Measurements from ENCODE around the gene NDUFS5. TPM values are rescaled to one million over a fixed set of nuclear protein-coding genes. Genes with fewer than 3 reads are reported as not detected.

Gene NDUFS5
- total RNA-seq, 1 experiment from 2014 or later = 367 TPM

DNA sequence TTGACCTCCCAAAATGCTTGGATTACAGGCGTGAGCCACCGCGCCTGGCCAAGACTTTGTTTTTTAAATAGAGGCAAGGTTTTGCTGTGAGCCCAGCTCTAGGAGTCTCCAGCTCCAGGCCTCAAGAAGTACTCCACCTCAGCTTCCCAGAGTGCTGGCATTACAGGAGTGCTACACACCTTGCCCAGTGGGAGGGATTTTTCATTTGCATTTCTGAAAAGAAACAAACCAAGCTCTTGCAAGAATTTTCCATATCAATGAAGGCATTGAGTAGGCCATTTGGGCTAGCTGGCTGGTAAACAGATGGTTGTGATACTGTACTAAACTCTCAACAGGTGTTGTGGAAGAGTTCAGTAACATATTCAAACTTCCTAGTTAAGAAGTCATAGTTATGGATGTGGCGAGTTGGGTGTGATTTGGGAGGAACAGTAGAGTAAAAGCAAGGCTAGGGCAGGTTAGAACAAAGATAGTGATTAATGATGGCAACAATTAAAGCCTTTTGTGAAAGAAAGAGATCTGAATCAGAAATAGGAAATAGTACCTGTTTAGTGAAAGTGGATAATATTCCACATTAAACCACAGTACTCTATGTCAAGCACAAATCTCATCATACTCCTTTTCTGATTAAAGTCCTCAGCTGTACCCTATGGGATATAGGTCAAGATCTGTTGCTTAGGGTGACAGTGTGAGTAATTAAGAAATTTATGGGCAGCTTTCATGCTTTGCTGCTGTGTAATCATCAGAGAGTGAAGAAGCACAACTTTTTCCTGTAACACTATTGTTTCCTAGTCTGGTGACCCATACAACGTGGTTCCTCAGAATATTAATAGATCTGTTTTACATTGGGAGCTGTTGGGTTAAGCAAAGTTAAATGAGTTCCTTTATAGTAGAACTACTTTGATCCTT lies 24.4 kb upstream of the NDUFS5 start:
- Histone ChIP-seq H2BK20ac (ENCODE audit: low read depth, low read length, poor library complexity, severe bottlenecking) (no peak overlapping the region), H4K91ac (ENCODE audit: insufficient read length, low read depth, low read length) (no peak overlapping the region), H3K79me2 (ENCODE audit: insufficient read depth, low read length) (peaks cover 9% of the 10 kb centered on the region; the same call in 1 of the 2 replicates), H2BK5ac (ENCODE audit: insufficient read length, low read length) (no peak overlapping the region), H2BK15ac (ENCODE audit: low read depth, low read length) (no peak overlapping the region), H2BK120ac (ENCODE audit: low read depth, low read length, poor library complexity, severe bottlenecking) (no peak overlapping the region), H3K27ac (ENCODE audit: insufficient read length, low read depth, low read length) (peak overlapping the region; percentile 59), H3K4me2 (ENCODE audit: insufficient read depth, insufficient read length, low read length) (peak overlapping the region; percentile 6), H3K18ac (ENCODE audit: insufficient read length, low read depth, low read length) (no peak overlapping the region), H3K23me2 (ENCODE audit: insufficient read length, low read depth, low read length, poor library complexity, severe bottlenecking) (peaks cover 2% of the 10 kb centered on the region), H2BK12ac (ENCODE audit: insufficient read length, low read depth, low read length) (no peak overlapping the region), H3K23ac (ENCODE audit: insufficient read length, low read depth, low read length) (no peak overlapping the region), H3K9me3 (ENCODE audit: control insufficient read depth, low read depth, low read length) (no peaks in the 10 kb centered on the region), H3K56ac (ENCODE audit: insufficient read length, low read depth, low read length) (no peak overlapping the region), H3K4me1 (ENCODE audit: insufficient read depth, low read length) (peaks cover 4% of the 10 kb centered on the region; the same call in 1 of the 2 replicates), H3K27me3 (ENCODE audit: insufficient read depth, low read length) (no peaks in the 10 kb centered on the region), H3K9ac (ENCODE audit: extremely low read depth, insufficient read length, low read length) (no peak overlapping the region), H3T11ph (ENCODE audit: low read length) (no peak overlapping the region), H2AFZ (ENCODE audit: low read length) (no peak overlapping the region), H4K20me1 (ENCODE audit: control insufficient read depth, insufficient read depth, insufficient read length) (no peaks in the 10 kb centered on the region), H3K79me1 (ENCODE audit: insufficient read depth, low read depth, low read length, poor library complexity, severe bottlenecking) (no peaks in the 10 kb centered on the region), H2AK5ac (ENCODE audit: insufficient read length, low read length) (peak overlapping the region; percentile 11), H3K4ac (ENCODE audit: low read depth, low read length) (no peak overlapping the region), H3K14ac (ENCODE audit: insufficient read depth, low read length) (no peak overlapping the region), H4K5ac (ENCODE audit: insufficient read length, low read depth, low read length) (no peak overlapping the region), H4K8ac (replicated peaks; ENCODE audit: insufficient read length, low read depth, low read length) (no peak overlapping the region)
- no peak for TF ChIP-seq CTCF (conservative IDR thresholded peaks at IDR 0.05)
- Mint-ChIP-seq H3K27ac (peak overlapping the region; percentile 40 to 94 (median 76)), H3K27me3 (ENCODE audit: low read depth) (no peaks in the 10 kb centered on the region; the same call in 1 of the 2 replicates), H3K4me3 (peak overlapping the region; percentile 0 to 13; a peak in 3 of 5 replicates), H3K36me3 (ENCODE audit: insufficient read depth in 1 of 3, low read depth in 3 of 3) (peaks cover 63 to 96% (median 84%) of the 10 kb centered on the region in 3 experiments), H3K9me3 (no peaks in the 10 kb centered on the region), H3K4me1 (peaks cover 47 to 69% of the 10 kb centered on the region in 2 experiments)
- DNase-seq = peak; percentile 70
- WGBS (ENCODE audit: extremely low coverage, insufficient read length, low lambda C conversion rate) = no CpG with 5 or more reads among the region's 5 CpGs

Measured in H9 (cell line).